ENCODE data around the gene SLC1A1.

- no peak for TF ChIP-seq FOXM1 (IDR thresholded peaks at IDR 0.05; ENCODE audit: borderline replicate concordance, low read depth)
- TF ChIP-seq, protein P1, sequence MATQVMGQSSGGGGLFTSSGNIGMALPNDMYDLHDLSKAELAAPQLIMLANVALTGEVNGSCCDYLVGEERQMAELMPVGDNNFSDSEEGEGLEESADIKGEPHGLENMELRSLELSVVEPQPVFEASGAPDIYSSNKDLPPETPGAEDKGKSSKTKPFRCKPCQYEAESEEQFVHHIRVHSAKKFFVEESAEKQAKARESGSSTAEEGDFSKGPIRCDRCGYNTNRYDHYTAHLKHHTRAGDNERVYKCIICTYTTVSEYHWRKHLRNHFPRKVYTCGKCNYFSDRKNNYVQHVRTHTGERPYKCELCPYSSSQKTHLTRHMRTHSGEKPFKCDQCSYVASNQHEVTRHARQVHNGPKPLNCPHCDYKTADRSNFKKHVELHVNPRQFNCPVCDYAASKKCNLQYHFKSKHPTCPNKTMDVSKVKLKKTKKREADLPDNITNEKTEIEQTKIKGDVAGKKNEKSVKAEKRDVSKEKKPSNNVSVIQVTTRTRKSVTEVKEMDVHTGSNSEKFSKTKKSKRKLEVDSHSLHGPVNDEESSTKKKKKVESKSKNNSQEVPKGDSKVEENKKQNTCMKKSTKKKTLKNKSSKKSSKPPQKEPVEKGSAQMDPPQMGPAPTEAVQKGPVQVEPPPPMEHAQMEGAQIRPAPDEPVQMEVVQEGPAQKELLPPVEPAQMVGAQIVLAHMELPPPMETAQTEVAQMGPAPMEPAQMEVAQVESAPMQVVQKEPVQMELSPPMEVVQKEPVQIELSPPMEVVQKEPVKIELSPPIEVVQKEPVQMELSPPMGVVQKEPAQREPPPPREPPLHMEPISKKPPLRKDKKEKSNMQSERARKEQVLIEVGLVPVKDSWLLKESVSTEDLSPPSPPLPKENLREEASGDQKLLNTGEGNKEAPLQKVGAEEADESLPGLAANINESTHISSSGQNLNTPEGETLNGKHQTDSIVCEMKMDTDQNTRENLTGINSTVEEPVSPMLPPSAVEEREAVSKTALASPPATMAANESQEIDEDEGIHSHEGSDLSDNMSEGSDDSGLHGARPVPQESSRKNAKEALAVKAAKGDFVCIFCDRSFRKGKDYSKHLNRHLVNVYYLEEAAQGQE (IDR thresholded peaks at IDR 0.05; ENCODE audit: low read depth): no peak
- TF ChIP-seq EGR1 (IDR thresholded peaks at IDR 0.05): no peak
- TF ChIP-seq CEBPB (IDR thresholded peaks at IDR 0.05): no peak
- no peak for TF ChIP-seq TAF1 (IDR thresholded peaks at IDR 0.05; ENCODE audit: low read depth)
- TF ChIP-seq MAX (IDR thresholded peaks at IDR 0.05): no peak
- TF ChIP-seq, protein P2, sequence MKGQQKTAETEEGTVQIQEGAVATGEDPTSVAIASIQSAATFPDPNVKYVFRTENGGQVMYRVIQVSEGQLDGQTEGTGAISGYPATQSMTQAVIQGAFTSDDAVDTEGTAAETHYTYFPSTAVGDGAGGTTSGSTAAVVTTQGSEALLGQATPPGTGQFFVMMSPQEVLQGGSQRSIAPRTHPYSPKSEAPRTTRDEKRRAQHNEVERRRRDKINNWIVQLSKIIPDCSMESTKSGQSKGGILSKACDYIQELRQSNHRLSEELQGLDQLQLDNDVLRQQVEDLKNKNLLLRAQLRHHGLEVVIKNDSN (IDR thresholded peaks at IDR 0.05): no peak
- peak; percentile 42 for TF ChIP-seq RAD21 (IDR thresholded peaks at IDR 0.05; ENCODE audit: low read depth)
- TF ChIP-seq TCF12 (IDR thresholded peaks at IDR 0.05; ENCODE audit: low read depth): no peak
- TF ChIP-seq CREB1 (IDR thresholded peaks at IDR 0.05; ENCODE audit: low read depth): no peak
- TF ChIP-seq YY1 (IDR thresholded peaks at IDR 0.05; ENCODE audit: low read depth): no peak
These were observed 58.8 kb downstream of the SLC1A1 start for GRCh38 chr9:4548811-4549725.

Measured in Ishikawa (cell line).